ENCODE data around the gene FOSB.

DNA sequence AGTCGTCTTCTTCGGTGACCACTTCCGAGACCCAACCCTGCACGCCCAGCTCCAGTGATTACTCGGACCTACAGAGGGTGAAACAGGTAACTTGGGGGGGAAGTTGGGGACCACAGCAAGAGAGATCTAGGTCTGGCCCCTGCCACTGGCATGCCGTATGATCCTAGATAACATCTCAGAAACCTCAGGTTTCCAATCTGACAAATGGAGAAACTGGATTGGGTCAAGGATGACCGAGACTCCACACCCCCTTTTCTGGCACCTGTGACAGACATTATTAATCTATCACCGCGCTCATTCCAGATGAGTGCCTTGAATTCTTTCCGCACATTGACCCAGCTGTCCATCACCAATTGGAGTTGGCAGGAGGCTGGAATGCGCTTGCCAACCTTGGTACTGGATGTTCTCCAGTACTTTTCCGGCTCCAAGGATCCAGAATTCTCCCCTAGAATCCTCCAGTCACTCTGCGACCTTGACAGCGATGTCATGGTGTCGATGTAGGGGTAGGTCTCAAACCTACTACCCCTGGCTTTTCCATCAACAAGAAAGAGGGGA lies 56.9 kb downstream of the FOSB start:
- TF ChIP-seq CTCF (IDR thresholded peaks at IDR 0.05) (no peak), POLR2AphosphoS5 (IDR thresholded peaks at IDR 0.05) (peak in 1 of 2 donors; percentile 61), POLR2A (IDR thresholded peaks at IDR 0.05; ENCODE audit: low read depth) (no peak), EP300 (IDR thresholded peaks at IDR 0.05) (no peak)

Data from esophagus muscularis mucosa (tissue), 4 donors.